Measurements from ENCODE around the gene BRME1. TPM values are rescaled to one million over a fixed set of nuclear protein-coding genes. Genes with fewer than 3 reads are reported as not detected.

BRME1 gene
- polyA plus RNA-seq, 3 donors from 2014 or later, result 2.7 to 12.2 (median 6.9) TPM

- DNase-seq, result no peak
- H3K27me3 Mint-ChIP-seq (ENCODE audit: low read depth in 3 of 3), result peaks cover 36 to 38% (median 37%) of the 10 kb centered on the region in 3 donors
- peak overlapping the region in 5 of 6 donors; percentile 91 to 100 (median 99) for H3K27ac Mint-ChIP-seq
- H3K9me3 Mint-ChIP-seq, result peaks cover 0 to 1% (median 0%) of the 10 kb centered on the region in 6 donors
- peaks cover 45 to 49% of the 10 kb centered on the region in 2 donors for H3K4me1 Mint-ChIP-seq
- no peaks in the 10 kb centered on the region for H3K36me3 Mint-ChIP-seq
- H3K4me3 Mint-ChIP-seq, result peak overlapping the region in 1 of 5 donors; percentile 43
Measured at GRCh38 chr19:13848340-13848677, 57.6 kb downstream of the BRME1 start.

GRCh38 chr19:13847407-13848339 lies 58.2 kb downstream of the BRME1 start:
- H3K27ac Mint-ChIP-seq, result peak overlapping the region; percentile 99 to 100 (median 100)
- H3K27me3 Mint-ChIP-seq (ENCODE audit: low read depth in 3 of 3), result peaks cover 38 to 43% (median 39%) of the 10 kb centered on the region in 3 donors
- peaks cover 0 to 1% (median 0%) of the 10 kb centered on the region in 6 donors for H3K9me3 Mint-ChIP-seq
- peak overlapping the region; percentile 76 to 88 (median 87) for H3K4me3 Mint-ChIP-seq
- H3K4me1 Mint-ChIP-seq, result peaks cover 48 to 49% of the 10 kb centered on the region in 2 donors
- DNase-seq, result peak; percentile 76 to 81 (median 78)
- no peaks in the 10 kb centered on the region for H3K36me3 Mint-ChIP-seq

- H3K9me3 Mint-ChIP-seq, result peaks cover 0 to 4% (median 0%) of the 10 kb centered on the region in 6 donors
- H3K4me1 Mint-ChIP-seq, result peaks cover 51 to 53% of the 10 kb centered on the region in 2 donors
- peaks cover 43 to 50% (median 46%) of the 10 kb centered on the region in 3 donors for H3K27me3 Mint-ChIP-seq (ENCODE audit: low read depth in 3 of 3)
- no peaks in the 10 kb centered on the region for H3K36me3 Mint-ChIP-seq
- DNase-seq, result peak; percentile 100
- peak overlapping the region; percentile 76 to 88 (median 87) for H3K4me3 Mint-ChIP-seq
- peak overlapping the region; percentile 99 to 100 (median 100) for H3K27ac Mint-ChIP-seq
Measured at GRCh38 chr19:13846557-13847406, 59.1 kb downstream of the BRME1 start.

GRCh38 chr19:13844130-13844631 lies 61.7 kb downstream of the BRME1 start:
- Mint-ChIP-seq H3K27me3 (ENCODE audit: low read depth in 3 of 3) (peaks cover 57 to 65% (median 63%) of the 10 kb centered on the region in 3 donors), H3K36me3 (no peaks in the 10 kb centered on the region), H3K9me3 (peaks cover 0 to 7% (median 1%) of the 10 kb centered on the region in 6 donors), H3K27ac (peak overlapping the region; percentile 89 to 99 (median 98)), H3K4me3 (peak overlapping the region in 3 of 5 donors; percentile 29 to 85 (median 68)), H3K4me1 (peaks cover 62% of the 10 kb centered on the region in 2 donors)
- DNase-seq, result no peak

DNA sequence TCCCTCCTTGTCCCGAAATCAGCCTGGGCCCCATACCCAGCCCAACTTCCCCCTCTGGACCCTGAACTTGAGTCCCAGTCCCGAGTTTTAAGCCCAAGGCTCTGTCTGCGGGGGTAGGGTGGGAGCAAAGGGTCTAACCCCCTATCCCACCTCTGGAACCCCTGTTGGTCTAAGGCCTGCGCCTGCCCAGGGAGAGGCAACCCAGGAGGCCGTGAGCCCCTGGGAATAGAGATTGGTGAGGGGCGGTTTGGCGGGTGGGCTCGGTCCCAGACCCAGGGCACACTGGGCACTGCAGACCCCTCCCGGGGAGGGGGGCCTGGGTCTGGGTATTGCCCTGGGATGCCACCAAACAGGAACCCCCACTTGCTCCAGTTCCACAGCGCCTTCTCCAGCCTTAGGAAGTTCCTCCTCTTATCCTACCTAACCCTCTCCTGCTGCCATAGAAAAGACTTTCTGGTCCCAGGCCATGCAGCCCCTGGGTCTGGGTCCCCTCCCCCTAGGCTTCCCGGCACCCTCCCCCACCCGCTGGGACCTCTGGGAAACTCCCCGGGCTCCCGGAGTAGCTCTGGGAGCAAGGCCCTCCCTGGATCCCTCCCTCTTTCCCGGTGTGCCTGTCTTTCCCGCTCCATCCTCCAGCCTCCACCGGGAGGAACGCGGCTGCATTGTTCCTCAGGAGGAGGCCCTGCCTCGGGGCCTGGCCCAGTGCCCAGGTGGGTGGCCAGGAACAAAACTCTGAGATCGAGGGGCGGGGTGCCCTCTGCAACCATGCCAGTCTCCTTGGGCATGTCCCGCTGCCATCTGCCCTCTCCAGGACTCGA lies 62.6 kb downstream of the BRME1 start:
- peak overlapping the region; percentile 88 to 99 (median 99) for H3K27ac Mint-ChIP-seq
- no peaks in the 10 kb centered on the region for H3K36me3 Mint-ChIP-seq
- peaks cover 57 to 69% (median 66%) of the 10 kb centered on the region in 3 donors for H3K27me3 Mint-ChIP-seq (ENCODE audit: low read depth in 3 of 3)
- H3K4me1 Mint-ChIP-seq, result peaks cover 63 to 66% of the 10 kb centered on the region in 2 donors
- H3K4me3 Mint-ChIP-seq, result peak overlapping the region; percentile 82 to 89 (median 85)
- no peak for DNase-seq
- peaks cover 0 to 7% (median 1%) of the 10 kb centered on the region in 6 donors for H3K9me3 Mint-ChIP-seq

- Mint-ChIP-seq H3K4me3 (peak overlapping the region; percentile 89 to 96 (median 94)), H3K4me1 (peaks cover 67 to 72% of the 10 kb centered on the region in 2 donors), H3K9me3 (peaks cover 0 to 7% (median 1%) of the 10 kb centered on the region in 6 donors), H3K27ac (peak overlapping the region; percentile 99 to 100 (median 99)), H3K36me3 (no peaks in the 10 kb centered on the region), H3K27me3 (ENCODE audit: low read depth in 3 of 3) (peaks cover 60 to 76% (median 74%) of the 10 kb centered on the region in 3 donors)
- DNase-seq, result peak; percentile 86 to 88 (median 87)
Measured at GRCh38 chr19:13842291-13843103, 63.4 kb downstream of the BRME1 start.

GRCh38 chr19:13841962-13842290 lies 64.0 kb downstream of the BRME1 start:
- Mint-ChIP-seq H3K36me3 (no peaks in the 10 kb centered on the region), H3K4me1 (peaks cover 70 to 73% of the 10 kb centered on the region in 2 donors), H3K9me3 (peaks cover 0 to 7% (median 1%) of the 10 kb centered on the region in 6 donors), H3K4me3 (peak overlapping the region; percentile 89 to 96 (median 94)), H3K27ac (peak overlapping the region; percentile 99 to 100 (median 99)), H3K27me3 (ENCODE audit: low read depth in 3 of 3) (peaks cover 59 to 76% (median 74%) of the 10 kb centered on the region in 3 donors)
- no peak for DNase-seq

DNA sequence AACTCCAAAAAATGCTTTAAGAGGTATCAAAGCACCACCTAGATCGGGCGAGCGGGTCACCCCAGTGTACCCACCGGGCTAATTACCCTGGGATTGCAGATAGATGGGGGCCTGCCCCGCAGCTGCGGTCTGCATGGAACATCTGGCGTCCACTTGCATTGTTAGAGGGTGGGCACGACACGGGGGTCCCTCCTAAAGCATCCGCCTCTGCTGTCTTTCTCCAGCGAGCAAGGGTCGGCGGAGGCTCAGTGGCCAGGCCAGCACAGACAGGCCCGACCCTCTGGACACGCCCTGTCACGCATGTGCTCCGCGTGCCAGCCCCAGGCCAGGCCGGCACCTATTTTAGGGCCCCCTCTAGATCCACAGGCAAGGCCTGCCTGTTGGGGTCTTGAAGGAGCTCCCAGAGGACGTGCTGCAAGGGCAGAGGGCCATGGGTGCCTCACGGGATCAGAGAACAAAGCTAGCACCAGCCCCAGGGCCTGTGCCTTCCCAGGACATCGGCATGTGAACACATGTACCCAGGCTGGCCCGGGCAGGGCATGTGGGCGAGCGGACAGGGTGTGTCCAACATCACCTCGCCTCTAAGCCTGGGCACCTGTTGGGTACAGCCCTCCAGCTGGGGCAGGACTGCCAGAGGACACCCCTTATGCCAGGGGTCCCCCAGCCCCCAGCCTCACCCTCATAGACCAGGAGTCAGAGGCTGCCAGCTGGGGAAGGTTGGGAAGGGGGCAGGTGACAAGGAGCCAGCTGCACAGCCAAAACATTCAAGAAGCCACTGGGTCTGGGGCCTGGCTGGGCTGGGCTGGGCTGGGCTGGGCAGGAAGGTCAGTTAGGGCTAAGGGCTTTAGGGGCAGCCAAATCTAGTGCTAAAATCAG lies 64.6 kb downstream of the BRME1 start:
- H3K4me1 Mint-ChIP-seq, result peaks cover 68 to 72% of the 10 kb centered on the region in 2 donors

DNA sequence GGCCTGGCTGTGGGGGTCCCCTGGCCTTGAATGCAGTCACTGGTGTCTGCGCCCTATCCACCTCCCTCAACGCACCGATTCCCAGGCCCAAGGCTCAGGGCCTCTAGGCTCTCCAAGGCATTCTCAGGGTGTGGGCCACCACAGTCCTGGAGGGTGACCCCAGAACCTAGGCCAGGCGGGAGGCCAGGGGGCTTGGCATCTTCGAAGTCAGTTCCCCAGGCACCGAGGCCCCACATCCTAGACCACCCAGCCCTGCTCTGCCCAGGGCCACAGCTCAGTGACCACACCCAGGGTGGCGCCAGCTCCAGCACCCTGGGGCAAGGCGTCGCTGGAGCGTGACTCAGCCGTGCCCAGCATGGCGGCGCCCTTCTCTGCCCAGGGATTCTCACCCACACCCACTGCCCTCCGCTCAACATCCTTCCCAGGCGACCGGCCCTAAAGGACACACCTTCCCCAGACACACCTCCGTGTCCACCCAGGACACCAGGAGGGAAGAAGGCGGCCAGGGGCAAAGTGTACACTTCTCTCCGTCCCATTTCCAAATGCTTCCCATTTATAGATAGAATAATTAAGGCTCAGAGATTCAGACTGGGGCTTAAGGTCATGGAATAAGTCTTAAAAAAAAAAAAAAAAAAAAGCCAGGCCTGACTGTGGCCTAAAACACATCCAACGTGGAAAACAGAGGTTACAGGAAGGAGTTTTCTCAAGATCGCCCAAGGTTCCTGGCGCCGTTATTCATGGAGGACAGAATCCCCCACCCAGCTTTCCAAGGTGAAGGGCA lies 65.4 kb downstream of the BRME1 start:
- H3K27me3 Mint-ChIP-seq (ENCODE audit: low read depth in 3 of 3), result peaks cover 56 to 76% (median 76%) of the 10 kb centered on the region in 3 donors

More for the DNA sequence above, 64.6 kb downstream of the BRME1 start:
- peak; percentile 66 to 68 (median 67) for DNase-seq
- Mint-ChIP-seq H3K4me3 (peak overlapping the region; percentile 89 to 96 (median 94)), H3K27ac (peak overlapping the region; percentile 99 to 100 (median 99)), H3K9me3 (peaks cover 0 to 9% (median 1%) of the 10 kb centered on the region in 6 donors), H3K36me3 (no peaks in the 10 kb centered on the region), H3K27me3 (ENCODE audit: low read depth in 3 of 3) (peaks cover 56 to 76% (median 74%) of the 10 kb centered on the region in 3 donors)

GRCh38 chr19:13839938-13840304 lies 66.0 kb downstream of the BRME1 start:
- Mint-ChIP-seq H3K36me3 (no peaks in the 10 kb centered on the region), H3K4me3 (peak overlapping the region; percentile 89 to 96 (median 94)), H3K4me1 (peaks cover 60 to 71% of the 10 kb centered on the region in 2 donors), H3K9me3 (peaks cover 0 to 8% (median 1%) of the 10 kb centered on the region in 6 donors), H3K27ac (peak overlapping the region; percentile 99 to 100 (median 99)), H3K27me3 (ENCODE audit: low read depth in 3 of 3) (peaks cover 56 to 76% (median 76%) of the 10 kb centered on the region in 3 donors)
- no peak for DNase-seq

More for the DNA sequence above, 65.4 kb downstream of the BRME1 start:
- peak; percentile 72 to 77 (median 76) for DNase-seq
- peak overlapping the region; percentile 99 to 100 (median 99) for H3K27ac Mint-ChIP-seq
- H3K36me3 Mint-ChIP-seq, result no peaks in the 10 kb centered on the region
- H3K4me1 Mint-ChIP-seq, result peaks cover 66 to 72% of the 10 kb centered on the region in 2 donors
- peaks cover 0 to 8% (median 1%) of the 10 kb centered on the region in 6 donors for H3K9me3 Mint-ChIP-seq
- H3K4me3 Mint-ChIP-seq, result peak overlapping the region; percentile 89 to 96 (median 94)

All from immature natural killer cell (primary cell).